Keratinocyte (primary cell): Measurements from ENCODE around the gene GRIN3A. TPM values are rescaled to one million over a fixed set of nuclear protein-coding genes. Genes with fewer than 3 reads are reported as not detected.

Experiments
- DNase-seq: peaks from one replicate; pipeline ENCODE4 v3.0.0-alpha.2; 2011; ENCODE audit warnings: low read depth, missing footprints, low spot score
- FAIRE-seq: peaks from 2 replicates; lab custom pipeline; 2011; peaks lifted over from hg19 to GRCh38; lab: Jason Lieb, UNC
- H2AFZ ChIP-seq: 2 replicates; pipeline ENCODE4 v1.6.0; 2012; ENCODE audit warnings: low read length, control low read depth, inconsistent platforms; ENCODE audit not compliant: control insufficient read depth
- H3K27ac ChIP-seq: 2 replicates; pipeline ENCODE4 v1.5.1; 2011; ENCODE audit warnings: low read length; ENCODE audit not compliant: control insufficient read depth, insufficient read depth
- H3K27me3 ChIP-seq: 3 replicates; pipeline ENCODE4 v1.6.0; 2011; ENCODE audit warnings: low read length; ENCODE audit not compliant: control insufficient read depth, insufficient read depth; ENCODE audit errors: extremely low read depth
- H3K36me3 ChIP-seq, 2 experiments: 2 replicates in 1 of 2; 3 replicates in 1 of 2; pipeline ENCODE4 v1.5.1; 2011; ENCODE audit warnings: low read length in 2 of 2, mild to moderate bottlenecking in 1 of 2; ENCODE audit not compliant: control insufficient read depth in 2 of 2, insufficient read depth in 2 of 2; ENCODE audit errors: extremely low read depth in 1 of 2
- H3K4me1 ChIP-seq: 3 replicates; pipeline ENCODE4 v1.5.1; 2011; ENCODE audit warnings: low read length; ENCODE audit not compliant: control insufficient read depth, insufficient read depth; ENCODE audit errors: extremely low read depth
- H3K4me2 ChIP-seq: 3 replicates; pipeline ENCODE4 v1.6.0; 2011; ENCODE audit warnings: low read depth, low read length; ENCODE audit not compliant: control insufficient read depth, insufficient read depth; ENCODE audit errors: extremely low read depth
- H3K4me3 ChIP-seq, 3 experiments: fragments of 200-600 bp in 1 of 3; sonication (generic) in 1 of 3; 2 replicates in 2 of 3; 3 replicates in 1 of 3; pipeline ENCODE4 v1.5.1; 2011 to 2016; ENCODE audit warnings: low read length in 3 of 3, mild to moderate bottlenecking in 3 of 3, control low read depth in 2 of 3, inconsistent platforms in 1 of 3, low read depth in 1 of 3, mixed read lengths in 1 of 3, mixed run types in 1 of 3, moderate library complexity in 1 of 3; ENCODE audit not compliant: control insufficient read depth in 2 of 3, insufficient read depth in 2 of 3; ENCODE audit errors: extremely low read depth in 1 of 3
- H3K79me2 ChIP-seq: 2 replicates; pipeline ENCODE4 v1.6.0; 2012; ENCODE audit warnings: low read length; ENCODE audit not compliant: control insufficient read depth, insufficient read depth
- H3K9ac ChIP-seq: 3 replicates; pipeline ENCODE4 v1.6.0; 2011; ENCODE audit warnings: low read length; ENCODE audit not compliant: control insufficient read depth, insufficient read depth; ENCODE audit errors: extremely low read depth
- H3K9me1 ChIP-seq: 3 replicates; pipeline ENCODE4 v1.6.0; 2011; ENCODE audit warnings: low read length; ENCODE audit not compliant: control insufficient read depth, insufficient read depth; ENCODE audit errors: extremely low read depth
- H3K9me3 ChIP-seq: 2 replicates; pipeline ENCODE4 v1.5.1; 2012; ENCODE audit warnings: low read depth, low read length; ENCODE audit not compliant: control insufficient read depth
- H4K20me1 ChIP-seq: 3 replicates; pipeline ENCODE4 v1.6.0; 2011; ENCODE audit warnings: low read length; ENCODE audit not compliant: control insufficient read depth, insufficient read depth; ENCODE audit errors: extremely low read depth
- CTCF ChIP-seq, 3 experiments: IDR thresholded peaks in 1 of 3; conservative IDR thresholded peaks in 1 of 3; optimal IDR thresholded peaks in 1 of 3; 2 replicates in 2 of 3; 3 replicates in 1 of 3; pipeline versions ENCODE3 to v1.5.1; 2011; ENCODE audit warnings: low read length in 3 of 3, mild to moderate bottlenecking in 3 of 3, moderate library complexity in 2 of 3, control low read depth in 1 of 3, inconsistent platforms in 1 of 3; ENCODE audit not compliant: insufficient read depth in 2 of 3; ENCODE audit errors: extremely low read depth in 1 of 3
- EZH2 ChIP-seq: IDR thresholded peaks from one replicate; pipeline ENCODE4 v1.6.1; 2012; ENCODE audit warnings: inconsistent platforms, mild to moderate bottlenecking, low read length, moderate library complexity
- dilution Hi-C: fragments of 300-500 bp; cut with MboI; formaldehyde crosslinking; loops from one replicate; pipeline ENCODE4 v1.7.0; 2020; ENCODE audit warnings: low sequenced_read_pairs; ENCODE audit not compliant: extremely low pct_ligation_motif_present
- polyA plus RNA-seq, 5 experiments: library from polyadenylated mRNA; depleted of rRNA in 3 of 5; stranded (reverse) in 3 of 5; stranded (forward) in 1 of 5; unstranded in 1 of 5; fragments of >200 nt; gene quantifications; 1 replicate in 1 of 5; 2 replicates in 3 of 5; 3 replicates in 1 of 5; pipeline versions ENCODE4 v1.2.1 to v1.2.3, GENCODE V29; 2011 to 2012; ENCODE audit warnings: missing spikeins in 2 of 5, low read depth in 1 of 5, low replicate concordance in 1 of 5

The GRIN3A gene
- polyA plus RNA-seq, 1 donor (not counting 4 experiments of a cell fraction or from before 2014, with no cell fraction given): not detected

GRCh38 chr9:101601904-101602765 is 136.3 kb downstream of the GRIN3A start:
- H3K36me3 ChIP-seq: no peaks in the 10 kb centered on the region
- H3K27me3 ChIP-seq: no peaks in the 10 kb centered on the region
- no peak overlapping the region for H3K27ac ChIP-seq
- H3K4me3 ChIP-seq: no peak overlapping the region
- H3K9me3 ChIP-seq: no peaks in the 10 kb centered on the region
- H3K79me2 ChIP-seq: no peaks in the 10 kb centered on the region
- TF ChIP-seq EZH2: no peak
- TF ChIP-seq CTCF (optimal IDR thresholded peaks at IDR 0.05 in 1 of 3, IDR thresholded peaks at IDR 0.05 in 1 of 3, conservative IDR thresholded peaks at IDR 0.05 in 1 of 3; ENCODE audit: extremely low read depth in 1 of 3, insufficient read depth in 2 of 3, low read length in 3 of 3): peak; percentile 47 to 65 (median 58)
- dilution Hi-C loops: no loop called here
- H3K4me2 ChIP-seq: peak overlapping the region; percentile 19
- H3K4me1 ChIP-seq: no peaks in the 10 kb centered on the region
- no peak for DNase-seq
- no peak overlapping the region for H2AFZ ChIP-seq
- H3K9ac ChIP-seq: no peak overlapping the region
- no peaks in the 10 kb centered on the region for H4K20me1 ChIP-seq
- peak; percentile 66 for FAIRE-seq
- H3K9me1 ChIP-seq: no peaks in the 10 kb centered on the region

GRCh38 chr9:101594796-101595195 is 143.7 kb downstream of the GRIN3A start, which contains the start of gene PPP3R2:
TSS of gene PPP3R2 (minus strand) at chr9:101594969. CDS start at chr9:101594921, 48 bp downstream.
- no peaks in the 10 kb centered on the region for H3K4me1 ChIP-seq
- no peak within 1 kb of the TSS for H3K4me2 ChIP-seq
- H3K9ac ChIP-seq: no peak within 1 kb of the TSS
- H3K27ac ChIP-seq: no peak within 1 kb of the TSS
- FAIRE-seq: no peak
- H3K36me3 ChIP-seq: no peaks in the 10 kb centered on the region
- no peaks in the 10 kb centered on the region for H3K9me1 ChIP-seq
- DNase-seq: no peak
- H4K20me1 ChIP-seq: no peaks in the 10 kb centered on the region
- H3K4me3 ChIP-seq: no peak within 1 kb of the TSS
- H2AFZ ChIP-seq: no peak within 1 kb of the TSS
- dilution Hi-C loops: no loop called here
- H3K9me3 ChIP-seq: no peaks in the 10 kb centered on the region
- no peaks in the 10 kb centered on the region for H3K79me2 ChIP-seq
- TF ChIP-seq CTCF (optimal IDR thresholded peaks at IDR 0.05 in 1 of 3, IDR thresholded peaks at IDR 0.05 in 1 of 3, conservative IDR thresholded peaks at IDR 0.05 in 1 of 3; ENCODE audit: extremely low read depth in 1 of 3, insufficient read depth in 2 of 3, low read length in 3 of 3) (no peak), EZH2 (no peak)
- no peaks in the 10 kb centered on the region for H3K27me3 ChIP-seq
